ENCODE measurements around the gene CCDC12.
A peak's percentile ranks its signal among the peaks of the same experiment; 100 is the strongest.

Gene CCDC12

GRCh38 chr3:46982546-46982945 is 6.0 kb upstream of the CCDC12 start:
- Histone ChIP-seq H3K4me3 (replicated peaks; ENCODE audit: insufficient read depth, low read length) (no peak overlapping the region), H3K27ac (replicated peaks) (no peak overlapping the region), H3K27me3 (ENCODE audit: insufficient read depth, poor library complexity, severe bottlenecking) (no peaks in the 10 kb centered on the region)
- no peak for DNase-seq (ENCODE audit: low read depth in 1 of 2, low spot score in 1 of 2)
- TF ChIP-seq CTCF (IDR thresholded peaks at IDR 0.05; ENCODE audit: insufficient read depth, low read length) = no peak
- TF ChIP-seq REST (IDR thresholded peaks at IDR 0.05; ENCODE audit: insufficient replicate concordance, low read depth) = no peak

GRCh38 chr3:46981932-46982471 is 5.5 kb upstream of the CCDC12 start:
- TF ChIP-seq GABPA (IDR thresholded peaks at IDR 0.05; ENCODE audit: low read depth) (no peak), POLR2AphosphoS5 (IDR thresholded peaks at IDR 0.05; ENCODE audit: low read depth) (no peak), SPI1 (IDR thresholded peaks at IDR 0.05; ENCODE audit: borderline replicate concordance, low read depth) (no peak), REST (IDR thresholded peaks at IDR 0.05; ENCODE audit: insufficient replicate concordance, low read depth) (no peak), CTCF (IDR thresholded peaks at IDR 0.05; ENCODE audit: insufficient read depth, low read length) (no peak)
- Histone ChIP-seq H3K27me3 (ENCODE audit: insufficient read depth, poor library complexity, severe bottlenecking) (no peaks in the 10 kb centered on the region), H3K27ac (replicated peaks) (peak overlapping the region; percentile 38; the same call in 1 of the 2 replicates), H3K4me3 (replicated peaks; ENCODE audit: insufficient read depth, low read length) (peak overlapping the region; percentile 4; the same call in 1 of the 2 replicates)
- DNase-seq (ENCODE audit: low read depth in 1 of 2, low spot score in 1 of 2) = peak in 1 of 2 experiments; percentile 47

GRCh38 chr3:46979958-46980497 is 3.5 kb upstream of the CCDC12 start:
- no peak for DNase-seq (ENCODE audit: low read depth in 1 of 2, low spot score in 1 of 2)
- peak overlapping the region; percentile 82 for H3K27ac ChIP-seq (replicated peaks)
- no peaks in the 10 kb centered on the region for H3K27me3 ChIP-seq (ENCODE audit: insufficient read depth, poor library complexity, severe bottlenecking)
- peak overlapping the region; percentile 80 for H3K4me3 ChIP-seq (replicated peaks; ENCODE audit: insufficient read depth, low read length)
- no peak for TF ChIP-seq POLR2AphosphoS5 (IDR thresholded peaks at IDR 0.05; ENCODE audit: low read depth)
- TF ChIP-seq REST (IDR thresholded peaks at IDR 0.05; ENCODE audit: insufficient replicate concordance, low read depth) = no peak
- no peak for TF ChIP-seq SPI1 (IDR thresholded peaks at IDR 0.05; ENCODE audit: borderline replicate concordance, low read depth)
- TF ChIP-seq CTCF (IDR thresholded peaks at IDR 0.05; ENCODE audit: insufficient read depth, low read length) = no peak
- TF ChIP-seq GABPA (IDR thresholded peaks at IDR 0.05; ENCODE audit: low read depth) = no peak

All from HL-60 (cell line).